Measurements from ENCODE around the gene RXRG. TPM values are rescaled to one million over a fixed set of nuclear protein-coding genes. Genes with fewer than 3 reads are reported as not detected.

Gene RXRG
- total RNA-seq = 0.03 TPM in 1 of 2 replicates, not detected in the other

GRCh38 chr1:165444897-165445370 is at the start of gene RXRG:
Gene RXRG (minus strand): TSS chr1:165445126. CDS start chr1:165444893, 233 bp downstream.

GRCh38 chr1:165355977-165356811 is 88.7 kb downstream of the RXRG start, which contains the start of gene LMX1A:
Gene LMX1A (minus strand): TSS chr1:165356715. CDS start chr1:165355559, 1,156 bp downstream.

Other genes with a start within 250 kb of the RXRG start
- not detected in 2 replicates for gene LMX1A, start 88.4 kb downstream of the RXRG start, total RNA-seq
- not detected in 2 replicates for gene LRRC52, start 98.9 kb upstream of the RXRG start, total RNA-seq
- 179 and 205 TPM in 2 replicates for gene MGST3, start 186.1 kb upstream of the RXRG start, total RNA-seq